ENCODE measurements around the gene PPP5C. TPM values are rescaled to one million over a fixed set of nuclear protein-coding genes. Genes with fewer than 3 reads are reported as not detected.

PPP5C gene
- total and polyA plus RNA-seq, 9 of the 15 experiments (the other 6 are each of a cell fraction or from before 2014, with no cell fraction given): 1.9 to 166 (median 108) TPM

GRCh38 chr19:46404753-46405468 is 58.0 kb downstream of the PPP5C start (continued):
- TF ChIP-seq TBP (optimal IDR thresholded peaks at IDR 0.05; ENCODE audit: low read depth, low read length): peak; percentile 44
- TF ChIP-seq REST (IDR thresholded peaks at IDR 0.05; ENCODE audit: borderline replicate concordance): peak; percentile 51; the same call in 1 of the 2 replicates
- no peak for TF ChIP-seq REST (CRISPR knock-in tag; IDR thresholded peaks at IDR 0.05; ENCODE audit: low read depth)
- peak in 1 of 2 experiments; percentile 40; a peak in 1 of 4 replicates for TF ChIP-seq HDAC1 (IDR thresholded peaks at IDR 0.05)
- no peak for TF ChIP-seq PRMT5 (CRISPR knock-in tag; IDR thresholded peaks at IDR 0.05)
- TF ChIP-seq GTF3C2 (IDR thresholded peaks at IDR 0.05; ENCODE audit: borderline replicate concordance, extremely low read depth, insufficient read length): peak; percentile 42
- 0 out of 2 replicates have a peak, but pooled peaks have one; percentile 12 for TF ChIP-seq ELF2 (CRISPR knock-in tag; IDR thresholded peaks at IDR 0.05)
- TF ChIP-seq HNRNPLL (IDR thresholded peaks at IDR 0.05; ENCODE audit: low read depth, low read length, poor library complexity, severe bottlenecking): peak; percentile 53
- 0 out of 2 replicates have a peak, but pooled peaks have one; percentile 42 for TF ChIP-seq ZBTB7A (IDR thresholded peaks at IDR 0.05; ENCODE audit: borderline replicate concordance, control insufficient read depth, low read depth, low read length)
- no peak for TF ChIP-seq SIRT6 (IDR thresholded peaks at IDR 0.05; ENCODE audit: low read depth, low read length)
- peak; percentile 45 for TF ChIP-seq ARID1B (IDR thresholded peaks at IDR 0.05)
- TF ChIP-seq CBFA2T3 (IDR thresholded peaks at IDR 0.05): peak; percentile 17; the same call in 1 of the 2 replicates
- no peak for TF ChIP-seq ZNF766 (CRISPR knock-in tag; conservative IDR thresholded peaks at IDR 0.05)
- no peak for TF ChIP-seq MCM7 (IDR thresholded peaks at IDR 0.05)
- TF ChIP-seq EP400 (IDR thresholded peaks at IDR 0.05): peak; percentile 22; the same call in 1 of the 2 replicates
- no peak for TF ChIP-seq FOXJ3 (CRISPR knock-in tag; IDR thresholded peaks at IDR 0.05)
- TF ChIP-seq FIP1L1 (IDR thresholded peaks at IDR 0.05; ENCODE audit: low read depth, low read length, poor library complexity, severe bottlenecking): peak; percentile 27
